Effector CD4-positive, alpha-beta T cell (primary cell): ENCODE results near the gene RASGRP2.

ENCODE experiments used
- DNase-seq: peaks from one replicate; pipeline ENCODE4 v3.0.0-alpha.2; 2020

The RASGRP2 gene

GRCh38 chr11:64736654-64737053, 7.3 kb downstream of the RASGRP2 start:
- DNase-seq, result no peak

GRCh38 chr11:64735725-64736259, 8.2 kb downstream of the RASGRP2 start:
- DNase-seq, result no peak

DNA sequence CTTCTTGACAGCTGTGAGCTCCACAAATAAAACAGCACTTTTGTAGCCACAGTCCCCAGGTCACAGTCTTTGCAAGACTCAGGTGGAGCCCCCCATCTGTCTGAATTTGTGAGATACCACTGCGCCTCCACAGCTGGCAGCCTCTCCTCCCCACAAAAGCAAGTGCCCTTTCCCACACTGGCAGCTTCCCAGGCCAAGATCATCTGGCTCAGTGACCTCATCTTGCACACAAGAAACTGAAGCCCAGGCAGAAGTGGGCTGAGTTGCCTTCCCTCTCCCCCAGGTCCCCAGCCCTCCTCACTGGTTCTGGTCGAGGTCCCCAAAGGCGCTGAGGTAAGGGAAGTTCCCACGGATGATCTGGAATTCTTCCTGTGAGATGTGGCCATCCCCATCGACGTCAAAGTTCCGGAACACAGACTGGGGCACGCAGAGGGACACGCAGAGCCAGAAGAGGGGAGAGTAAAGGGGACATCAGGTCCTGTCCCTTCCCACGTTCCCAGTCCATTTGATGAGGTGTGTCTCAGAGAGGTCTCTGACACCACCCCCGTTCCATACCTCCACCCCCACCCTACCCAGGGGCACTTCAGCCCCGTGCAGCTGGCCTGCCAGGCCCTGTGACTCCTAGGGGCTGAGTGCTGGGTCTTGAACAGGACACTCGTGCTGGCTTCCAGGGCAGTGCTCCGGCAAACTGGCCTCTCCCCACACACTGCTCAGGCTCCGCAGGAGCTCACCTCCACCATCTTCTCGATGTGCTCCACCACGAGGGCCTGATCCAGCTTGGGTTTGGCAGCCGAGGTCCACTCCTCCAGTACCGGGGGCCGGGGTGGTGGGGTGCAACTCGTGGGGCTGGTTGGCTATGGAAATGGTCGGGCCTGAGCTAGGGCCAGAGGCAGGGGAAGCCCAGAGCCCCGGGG, 8.9 kb downstream of the RASGRP2 start:
- no peak for DNase-seq

DNA sequence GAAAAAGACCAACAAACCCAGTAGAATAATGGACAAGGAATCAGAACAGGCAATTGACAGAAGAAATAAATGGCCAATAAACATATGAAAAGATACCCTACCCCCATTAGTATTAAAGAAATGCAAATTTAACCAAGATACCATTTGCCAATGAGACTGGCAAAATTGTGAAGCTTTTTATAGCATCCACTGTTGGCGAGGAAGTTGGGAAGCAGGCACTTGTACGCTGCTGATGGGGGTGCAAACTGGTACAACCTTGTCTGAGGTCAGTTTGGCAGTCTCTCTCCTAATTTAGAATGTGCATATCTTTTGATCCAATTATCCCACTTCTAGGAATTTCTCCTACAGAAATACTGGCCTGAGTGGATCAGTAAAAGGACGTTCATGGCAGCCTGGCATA, 12.3 kb downstream of the RASGRP2 start:
- no peak for DNase-seq

DNA sequence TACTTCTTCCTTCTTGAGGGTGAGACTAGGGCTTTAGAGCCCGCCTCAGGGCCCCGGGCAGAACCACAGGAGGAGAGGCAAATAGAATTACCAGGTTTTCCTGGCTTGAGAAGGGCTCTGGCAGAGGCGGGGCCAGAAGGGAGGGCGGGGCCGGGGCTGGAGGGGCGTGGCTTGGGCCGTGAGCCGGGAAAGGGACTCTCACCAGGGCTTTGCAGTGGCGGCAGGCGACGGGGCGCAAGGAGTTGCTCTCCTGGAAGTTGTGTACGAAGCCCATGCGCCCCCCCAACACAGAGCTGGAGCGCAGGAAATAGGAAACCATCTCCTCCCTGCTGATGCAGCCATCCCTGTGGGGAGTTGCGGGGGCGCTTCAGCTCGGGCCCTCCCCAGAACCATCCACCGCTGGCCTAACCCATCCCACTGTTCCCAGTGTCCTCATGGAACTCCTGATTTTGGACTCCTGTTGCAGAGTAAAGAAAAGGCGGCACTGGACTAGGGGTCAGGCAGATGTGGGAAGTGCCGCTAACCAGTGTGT, 14.0 kb downstream of the RASGRP2 start:
- DNase-seq, result no peak

DNA sequence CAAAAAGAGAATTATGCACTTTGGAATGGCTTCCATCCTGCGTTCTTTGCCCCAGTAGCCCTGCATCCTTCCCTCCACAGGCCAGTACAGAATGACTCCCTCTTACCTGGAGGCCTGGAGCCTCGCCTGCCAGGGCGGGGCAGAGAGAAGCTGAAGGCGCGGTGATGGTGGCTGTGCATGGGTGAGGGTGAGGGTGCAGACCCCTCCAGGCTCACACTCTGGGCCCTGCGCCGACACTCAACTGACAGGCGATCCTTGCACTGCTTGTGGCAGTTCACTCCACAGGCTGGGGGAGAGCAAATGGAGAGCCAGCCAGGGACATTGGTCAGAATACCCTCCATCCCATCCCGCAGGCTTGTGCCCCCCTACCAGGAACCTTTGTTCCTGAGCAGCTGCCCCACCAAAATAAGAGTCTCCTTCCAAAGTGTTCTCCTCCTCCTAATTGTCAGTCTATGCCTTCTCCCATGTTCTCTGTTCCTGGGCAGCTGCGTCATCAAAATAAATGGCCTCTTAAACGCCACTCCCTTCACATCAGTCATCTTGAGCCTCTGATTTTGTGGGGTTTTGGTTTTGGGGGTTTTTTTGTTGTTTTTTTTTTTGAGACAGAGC, 15.1 kb downstream of the RASGRP2 start:
- DNase-seq, result no peak

DNA sequence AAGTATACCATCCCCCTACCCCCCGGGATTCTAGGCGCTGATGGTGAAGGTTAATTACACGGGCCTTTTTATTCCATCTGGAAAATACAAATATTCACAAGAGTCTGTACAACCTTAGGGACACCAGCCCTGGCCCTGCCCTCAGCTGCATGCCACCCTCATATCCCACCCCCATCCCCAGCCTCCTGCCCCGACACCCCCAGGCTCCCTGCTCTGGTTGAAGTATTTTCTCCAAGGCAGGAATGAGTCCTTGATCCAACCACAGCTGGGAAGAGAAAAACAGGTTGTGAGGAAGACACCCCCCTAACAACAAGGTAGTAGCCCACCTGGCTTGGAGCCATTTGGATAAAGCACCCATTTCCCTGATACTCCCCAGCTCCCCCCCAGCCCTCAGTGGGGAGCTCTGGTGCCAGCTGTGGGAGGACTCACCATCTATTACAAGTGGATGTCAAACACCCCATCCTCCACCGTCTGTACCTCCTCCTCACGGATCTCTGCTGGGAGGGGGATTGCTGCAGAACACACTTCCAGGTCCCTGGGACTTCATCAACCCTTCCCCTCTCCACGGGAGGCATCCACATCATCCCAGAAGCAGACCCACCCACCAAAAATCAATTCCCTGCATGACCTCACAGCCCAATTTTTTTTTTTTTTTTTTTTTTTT, 16.9 kb downstream of the RASGRP2 start:
- DNase-seq, result no peak

DNA sequence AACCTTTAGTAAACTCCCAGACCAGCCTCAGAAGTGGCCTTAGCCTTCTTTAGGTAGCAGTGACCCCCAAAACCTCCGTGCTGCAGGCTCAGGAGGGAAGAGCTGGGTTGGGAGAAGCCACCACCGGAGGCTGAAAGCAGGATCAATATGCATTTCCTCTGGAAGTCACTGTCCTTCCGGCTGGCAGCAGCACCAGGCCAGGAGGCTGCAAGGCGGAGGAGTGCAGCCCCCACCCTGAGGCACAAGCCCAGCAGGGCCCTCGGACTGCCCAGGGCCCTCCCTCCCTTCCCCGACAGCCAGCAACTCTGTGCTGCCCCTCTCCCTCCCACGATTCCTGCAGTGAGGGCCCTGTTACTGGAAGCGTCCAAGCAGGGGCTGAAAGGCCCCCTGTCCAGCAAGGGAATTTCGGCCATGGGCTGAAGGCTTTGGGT, 17.7 kb downstream of the RASGRP2 start:
- DNase-seq, result no peak

DNA sequence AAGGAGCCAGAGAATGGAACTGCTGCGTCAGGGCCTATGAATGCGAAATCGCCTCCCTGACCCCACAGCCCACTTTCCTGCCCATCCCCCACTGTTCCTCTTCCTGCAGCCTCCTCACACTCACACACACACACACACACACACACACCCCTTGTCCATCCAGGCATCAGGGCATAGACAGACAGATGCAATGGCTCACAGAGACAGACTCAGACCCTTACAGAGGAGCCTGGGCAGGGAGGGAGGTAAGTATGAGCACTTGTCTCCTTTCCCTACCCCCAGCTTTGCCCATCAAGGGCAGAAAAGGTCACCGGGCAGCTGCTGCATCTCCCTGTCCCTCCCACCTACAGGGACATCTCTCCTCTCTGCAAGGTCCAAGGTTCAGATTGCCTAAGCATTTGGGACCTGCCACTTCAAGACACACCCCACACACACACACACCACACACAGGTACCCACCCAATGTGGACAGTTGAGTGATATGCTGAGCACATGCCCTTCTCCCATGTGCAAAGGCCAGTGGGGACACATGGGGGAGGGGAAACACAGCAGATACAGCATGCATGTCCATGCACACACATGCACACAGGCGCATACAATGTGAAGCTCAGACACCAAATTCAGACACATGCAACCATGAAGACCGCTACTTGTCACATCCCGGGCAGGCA, 18.9 kb downstream of the RASGRP2 start:
- no peak for DNase-seq

DNA sequence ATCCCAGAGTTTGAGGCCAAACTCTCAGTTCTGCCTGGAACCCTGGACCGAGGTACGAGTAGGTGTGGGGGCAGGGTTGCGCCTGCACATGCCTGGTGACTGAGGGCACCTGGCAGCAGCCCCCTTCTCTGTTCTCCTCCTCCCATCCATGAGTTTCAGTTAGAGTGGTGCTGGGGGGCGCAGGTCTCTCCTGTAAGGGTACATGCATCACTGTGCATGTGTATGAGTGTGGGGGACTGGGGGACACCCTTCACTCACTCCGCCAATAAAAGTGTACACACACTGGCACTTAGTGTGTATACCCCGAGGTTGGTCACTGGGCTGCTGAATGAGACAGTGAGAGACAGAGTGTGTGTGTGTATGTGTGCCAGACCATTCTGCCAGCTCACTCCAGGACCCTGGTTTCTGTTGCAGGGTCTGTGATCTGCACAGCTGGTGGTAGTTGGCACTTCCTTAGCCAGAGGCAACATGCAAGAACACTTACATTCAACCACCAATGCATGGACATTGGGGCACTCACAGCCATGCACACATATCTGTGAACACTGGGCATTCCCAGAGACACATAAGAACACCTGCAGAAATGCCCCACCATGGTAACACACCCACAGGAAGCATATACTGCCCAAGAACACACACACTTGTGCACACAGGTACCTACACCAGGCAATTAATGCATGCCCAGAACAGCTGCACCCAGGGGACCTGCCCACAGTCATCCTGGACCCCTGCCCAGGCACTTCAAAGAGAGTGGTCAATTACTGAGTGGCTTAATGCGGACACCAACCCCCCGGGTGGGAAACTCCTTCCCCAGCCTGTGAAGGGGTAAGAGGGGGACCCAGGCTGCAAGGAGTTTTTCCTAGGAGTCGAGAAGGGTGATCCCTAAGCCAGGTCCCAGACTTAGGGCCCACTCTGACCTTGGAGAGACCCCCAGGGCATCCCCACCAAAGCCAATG, 19.8 kb downstream of the RASGRP2 start:
- DNase-seq, result no peak

DNA sequence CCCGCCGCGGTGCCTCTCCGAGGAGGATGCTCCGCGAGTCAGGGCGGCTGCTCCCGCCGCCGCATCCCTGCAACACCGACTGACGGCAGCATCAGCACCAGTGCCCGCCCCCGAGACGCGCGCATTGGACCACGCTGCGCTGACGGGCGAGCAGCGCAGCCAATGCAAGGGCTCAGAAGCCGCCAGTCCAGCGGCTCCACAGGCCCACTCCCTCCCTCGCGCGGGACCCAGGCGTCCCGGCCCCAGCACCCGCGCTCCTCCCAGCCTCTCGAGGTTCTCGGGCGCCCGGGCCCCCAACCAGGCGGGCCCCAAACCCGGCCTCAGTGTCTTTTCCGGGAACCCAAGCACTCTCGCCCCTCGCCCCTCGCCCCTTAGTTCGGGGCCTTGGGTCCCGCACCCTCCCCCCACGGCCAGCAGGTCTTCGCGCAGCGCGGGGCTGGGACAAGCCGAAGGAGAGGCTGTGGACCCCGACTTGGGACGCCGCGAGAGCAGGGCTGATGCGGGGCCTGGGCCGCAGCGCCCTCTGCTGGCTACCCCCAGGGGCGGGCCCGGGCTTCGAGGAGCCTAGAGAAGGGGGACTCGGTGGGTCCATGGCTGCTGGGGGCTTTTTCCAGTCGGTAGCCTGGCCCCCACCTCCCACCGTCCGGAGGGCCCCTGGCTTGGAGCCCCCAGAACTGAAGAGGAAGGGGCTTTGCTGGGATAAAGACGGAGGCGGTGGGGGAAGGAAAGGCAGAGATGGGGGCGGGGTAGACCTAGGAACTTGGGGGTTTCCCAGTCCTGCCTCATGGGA, 20.6 kb downstream of the RASGRP2 start, which contains the start of gene NRXN2:
Gene NRXN2 (minus strand): TSS at position 81 of the 790 bp plus-strand sequence. CDS start 9,498 bp downstream, outside the sequence.
- peak; percentile 79 for DNase-seq

DNA sequence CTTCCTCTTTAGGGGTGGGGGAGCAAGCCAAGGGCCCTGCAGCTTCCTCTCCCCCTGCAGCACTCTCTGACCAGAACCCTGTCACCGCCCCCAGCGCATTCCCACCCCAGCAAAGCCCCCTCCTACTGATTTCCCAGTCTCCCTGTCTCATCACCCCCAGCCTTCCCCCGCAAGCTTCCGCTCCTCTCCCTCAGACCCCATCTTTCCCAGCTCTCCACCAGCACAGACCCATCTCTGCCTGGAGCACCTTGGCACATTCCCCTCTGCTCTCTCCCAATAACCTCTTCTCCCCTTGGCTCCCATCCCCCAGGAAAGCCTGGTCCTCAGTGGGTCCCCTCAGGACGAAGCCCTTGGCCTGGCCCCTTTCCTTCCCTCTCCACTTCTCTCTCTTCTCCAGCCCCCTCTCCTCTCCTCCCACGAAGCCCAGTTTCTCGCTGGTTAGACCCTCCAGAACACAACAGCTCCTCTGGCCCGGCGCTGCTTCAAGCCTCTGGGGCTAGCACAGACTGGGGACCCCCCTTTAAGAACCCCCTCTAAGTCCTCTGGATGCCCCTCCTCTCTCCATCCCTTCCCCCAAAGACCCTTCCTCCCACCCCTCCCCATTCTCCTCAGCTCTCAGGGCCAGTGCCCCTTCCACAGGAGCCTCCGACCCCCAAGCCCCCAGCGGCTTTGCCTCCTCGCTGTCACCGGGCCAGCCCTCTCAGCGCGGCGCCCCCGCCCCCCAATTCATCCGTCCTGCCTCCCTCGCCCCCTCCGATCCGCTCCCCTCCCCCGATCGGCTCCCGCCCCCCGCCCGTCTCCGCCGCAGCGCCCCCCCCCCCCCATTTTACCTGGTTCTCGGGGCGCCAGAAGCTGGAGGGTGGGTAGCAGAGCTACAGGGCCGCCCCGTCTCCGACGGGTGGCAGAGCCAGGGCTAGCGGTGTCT, 21.5 kb downstream of the RASGRP2 start:
- no peak for DNase-seq

- no peak for DNase-seq
These were observed 22.6 kb downstream of the RASGRP2 start for GRCh38 chr11:64721359-64721699.

DNA sequence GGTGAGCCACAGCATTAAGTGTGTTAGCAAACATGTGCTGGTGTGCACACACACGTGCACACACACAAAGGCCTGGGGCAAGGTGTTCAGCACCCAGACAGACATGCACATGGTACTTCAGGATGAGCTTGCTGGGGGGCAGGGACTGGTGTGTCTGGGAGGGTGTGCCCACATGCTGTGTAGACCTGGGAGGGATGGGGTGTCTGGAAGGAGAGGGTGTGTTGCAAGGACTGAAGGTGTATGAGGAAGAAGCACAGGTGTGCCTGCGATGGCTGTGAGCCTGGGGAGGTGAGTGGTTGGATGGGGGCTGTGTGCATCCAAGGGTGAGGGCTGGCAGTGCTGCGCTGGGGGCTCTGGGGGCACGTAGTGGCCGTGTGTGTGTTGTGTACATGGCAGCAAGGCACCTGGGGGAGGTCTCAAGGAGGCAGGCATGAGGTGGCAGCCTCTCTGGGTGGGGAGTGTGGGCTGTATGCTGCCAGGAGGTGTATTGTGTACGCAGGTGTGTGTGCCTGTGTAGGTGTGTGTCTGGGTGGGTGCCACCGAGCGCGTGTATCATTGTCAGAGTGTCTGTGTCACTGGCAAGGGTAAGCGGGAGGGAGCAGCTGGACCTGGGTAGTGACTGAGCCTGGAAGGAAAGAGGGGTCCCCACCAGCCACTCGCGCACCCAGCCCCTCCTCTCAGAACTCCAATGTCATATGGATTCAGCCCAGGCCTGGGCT, 23.1 kb downstream of the RASGRP2 start:
- DNase-seq, result no peak

DNA sequence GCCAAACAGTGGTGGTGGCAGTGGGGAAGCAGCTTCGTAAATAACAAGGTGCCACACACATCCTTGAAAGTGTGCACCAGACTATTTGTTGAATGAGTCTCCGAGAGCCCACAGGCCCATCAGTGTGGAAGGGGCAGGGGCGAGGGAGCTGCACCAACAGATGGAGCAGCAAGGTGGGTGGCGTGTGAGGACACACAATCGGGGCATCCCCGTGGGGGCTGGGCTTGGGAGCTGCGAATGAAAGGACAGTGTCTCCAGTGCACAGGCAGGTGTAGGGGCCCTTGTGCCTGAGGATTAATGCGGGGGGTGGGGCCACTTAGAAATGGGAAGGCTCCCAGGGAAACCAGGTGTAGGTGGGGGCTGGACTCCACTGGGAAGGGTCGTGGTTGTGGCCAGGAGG, 23.8 kb downstream of the RASGRP2 start:
- no peak for DNase-seq

DNA sequence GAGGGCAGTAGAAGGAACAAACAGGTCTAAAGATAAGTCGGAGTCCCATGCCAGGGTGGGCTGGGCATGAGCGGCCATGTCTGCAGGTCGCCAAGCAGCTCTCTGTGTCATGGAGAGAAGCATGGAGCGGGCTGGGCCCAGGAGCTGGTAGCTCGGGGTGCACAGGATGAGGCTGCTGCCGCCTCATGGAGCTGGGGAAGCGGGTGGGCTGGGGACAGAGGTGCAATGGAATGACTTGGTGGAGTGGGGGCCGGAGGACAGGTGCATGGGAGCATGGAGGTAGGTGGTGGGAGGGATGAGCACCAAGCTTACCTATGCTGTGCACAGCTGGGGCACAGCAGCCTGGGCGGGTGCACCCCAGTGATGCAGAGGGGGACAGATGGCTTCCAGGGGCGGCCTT, 24.5 kb downstream of the RASGRP2 start:
- no peak for DNase-seq

DNA sequence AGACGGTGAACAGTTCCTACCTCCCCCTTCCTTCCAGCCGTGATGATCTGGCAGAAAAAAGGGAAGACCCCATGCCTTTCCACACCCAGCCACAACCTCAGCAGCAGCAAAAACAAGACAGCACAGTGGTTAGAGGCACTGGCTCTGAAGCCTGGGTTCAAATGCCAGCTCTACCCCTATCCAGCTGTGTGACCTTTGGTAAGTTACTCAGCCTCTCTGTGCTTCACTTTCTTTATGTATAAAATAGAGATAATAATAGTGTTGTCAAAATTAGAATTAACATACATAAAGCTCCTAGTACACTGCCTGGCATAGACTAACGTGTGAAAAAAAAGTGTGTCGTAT, 25.2 kb downstream of the RASGRP2 start:
- DNase-seq, result no peak

DNA sequence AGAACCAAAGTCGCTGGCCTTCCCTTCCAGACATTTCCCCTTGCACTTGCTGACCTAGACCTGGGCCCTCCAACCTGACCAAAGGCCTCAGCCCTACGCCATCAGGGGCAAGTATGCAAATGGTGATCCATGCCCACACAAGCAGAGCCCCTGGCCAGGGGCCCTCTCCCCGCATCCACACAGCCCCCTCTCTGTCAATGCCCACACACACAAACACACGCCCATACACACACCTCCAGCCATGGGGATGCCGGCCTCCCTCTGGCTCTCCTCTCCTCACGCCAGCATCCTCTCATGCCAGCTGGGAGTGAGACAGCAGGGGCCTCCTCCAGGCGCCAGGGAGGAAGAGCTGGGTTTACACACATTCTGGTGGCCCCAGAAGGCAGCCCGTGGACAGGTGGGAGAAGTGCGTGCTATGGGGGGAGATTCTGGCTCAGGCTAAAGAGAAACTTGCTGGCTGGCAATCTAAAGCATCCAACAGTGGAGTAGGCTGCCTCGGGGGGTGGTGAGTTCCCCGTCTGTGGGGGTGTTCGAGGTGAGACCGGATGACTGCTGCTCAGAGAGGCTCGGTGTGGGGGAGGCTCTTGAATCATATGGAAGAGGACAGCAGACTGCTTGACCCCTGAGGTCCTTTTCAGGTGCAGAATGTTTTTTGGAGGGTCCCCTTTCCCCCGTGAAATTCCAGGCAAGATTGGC, 25.7 kb downstream of the RASGRP2 start:
- no peak for DNase-seq
